Measurements from ENCODE around the gene BCKDK.
"Not testable (repeated sequence)": the region's sequence is repeated elsewhere in the genome, so short reads cannot be mapped to it uniquely, and the experiment has no call there.

The BCKDK gene

GRCh38 chr16:31129568-31130335 is 21.6 kb downstream of the BCKDK start:
- DNase-seq, result no peak

GRCh38 chr16:31130336-31130891 is 22.2 kb downstream of the BCKDK start:
- DNase-seq, result no peak

GRCh38 chr16:31130899-31131298 is 22.7 kb downstream of the BCKDK start:
- DNase-seq, result no peak

GRCh38 chr16:31131416-31131815 is 23.2 kb downstream of the BCKDK start:
- DNase-seq, result no peak

- no peak for DNase-seq
Measured at GRCh38 chr16:31131841-31132271, 23.7 kb downstream of the BCKDK start.

GRCh38 chr16:31132303-31132979 is 24.3 kb downstream of the BCKDK start:
- DNase-seq, result no peak

GRCh38 chr16:31133046-31133501 is 24.9 kb downstream of the BCKDK start:
- no peak for DNase-seq

GRCh38 chr16:31134091-31134571 is 25.9 kb downstream of the BCKDK start:
- DNase-seq, result no peak

GRCh38 chr16:31134625-31135534 is 26.7 kb downstream of the BCKDK start:
- DNase-seq, result no peak

GRCh38 chr16:31135535-31136286 is 27.5 kb downstream of the BCKDK start, which contains the start of gene PRSS8:
PRSS8 (minus strand) TSS chr16:31135727; CDS start chr16:31135498, 229 bp downstream.
- no peak for DNase-seq

GRCh38 chr16:31136287-31136662 is 28.1 kb downstream of the BCKDK start:
- no peak for DNase-seq

- not testable (repeated sequence) for DNase-seq
Measured at GRCh38 chr16:31136822-31137499, 28.8 kb downstream of the BCKDK start.

- no peak for DNase-seq
Measured at GRCh38 chr16:31138621-31139578, 30.7 kb downstream of the BCKDK start.

GRCh38 chr16:31141071-31141469 is 32.9 kb downstream of the BCKDK start:
- not testable (repeated sequence) for DNase-seq

- DNase-seq, result no peak
Measured at GRCh38 chr16:31141489-31142108, 33.4 kb downstream of the BCKDK start.

- peak; percentile 97 for DNase-seq
Measured at GRCh38 chr16:31142109-31143010, 34.2 kb downstream of the BCKDK start.

GRCh38 chr16:31143011-31143693 is 35.0 kb downstream of the BCKDK start:
- no peak for DNase-seq

GRCh38 chr16:31143694-31144148 is 35.5 kb downstream of the BCKDK start:
- DNase-seq, result no peak
